Stimulated activated CD8-positive, alpha-beta memory T cell treated with anti-CD3 and anti-CD28 coated beads, Interleukin-7, amount 100 ng/mL, for 1 hour (primary cell): ENCODE data around the gene EGLN3.
"Not testable (repeated sequence)": the region's sequence is repeated elsewhere in the genome, so short reads cannot be mapped to it uniquely, and the experiment has no call there.

Experiments
- DNase-seq, 2 donors: peaks; one replicate each; pipeline ENCODE4 v3.0.0-alpha.2; 2020; ENCODE audit warnings: low read depth in 2 of 2

EGLN3 gene

GRCh38 chr14:33950320-33951182, at the start of gene EGLN3:
Gene EGLN3, minus strand, starts transcription at chr14:33951074. Its CDS starts 322 bp downstream, at chr14:33950752.
- DNase-seq, result no peak

DNA sequence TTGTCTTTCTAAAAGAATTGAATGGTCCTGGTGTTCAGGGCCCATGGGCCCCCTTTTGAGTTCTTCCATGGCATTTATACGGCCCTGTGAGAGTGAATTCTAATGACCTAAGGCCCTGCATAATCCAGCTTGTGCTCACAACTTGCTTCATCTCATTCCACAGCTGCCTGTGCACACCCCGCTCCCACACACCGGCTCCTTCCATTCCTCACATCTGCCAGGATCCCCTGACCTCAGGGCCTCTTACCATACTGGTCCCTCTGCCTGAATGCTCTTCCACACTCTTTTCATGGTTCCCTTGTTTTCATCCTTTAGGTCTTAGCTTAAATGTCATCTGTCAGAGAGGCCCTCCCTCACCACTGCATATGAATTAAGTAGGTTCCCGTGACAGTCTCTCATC, 49.5 kb upstream of the EGLN3 start:
- no peak for DNase-seq

DNA sequence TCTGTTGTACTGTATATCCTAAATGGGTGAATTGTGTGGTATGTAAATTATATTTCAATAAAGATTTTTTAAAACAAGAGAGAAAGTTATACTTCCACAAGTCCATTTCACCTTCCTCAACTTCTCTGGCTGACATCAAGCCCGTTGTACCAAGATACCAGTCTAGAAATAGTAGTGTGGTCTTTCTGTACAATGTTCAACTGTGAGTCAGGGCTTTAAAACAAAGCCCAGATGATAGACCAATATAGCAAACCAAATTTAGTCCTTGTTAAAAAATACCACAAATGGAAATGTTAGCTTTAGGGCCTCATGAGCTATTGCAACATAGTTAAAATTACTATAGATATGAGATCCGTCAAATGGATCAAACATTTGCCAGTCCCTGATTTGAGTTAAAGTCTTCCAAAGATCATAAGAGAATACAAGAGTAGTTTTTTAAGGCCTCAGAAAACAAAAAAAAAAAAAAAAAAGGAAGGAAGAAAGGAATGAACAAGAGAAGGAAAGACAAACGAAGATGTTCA, 49.0 kb upstream of the EGLN3 start:
- no peak for DNase-seq

GRCh38 chr14:33997611-33998010, 46.7 kb upstream of the EGLN3 start:
- DNase-seq, result no peak

DNA sequence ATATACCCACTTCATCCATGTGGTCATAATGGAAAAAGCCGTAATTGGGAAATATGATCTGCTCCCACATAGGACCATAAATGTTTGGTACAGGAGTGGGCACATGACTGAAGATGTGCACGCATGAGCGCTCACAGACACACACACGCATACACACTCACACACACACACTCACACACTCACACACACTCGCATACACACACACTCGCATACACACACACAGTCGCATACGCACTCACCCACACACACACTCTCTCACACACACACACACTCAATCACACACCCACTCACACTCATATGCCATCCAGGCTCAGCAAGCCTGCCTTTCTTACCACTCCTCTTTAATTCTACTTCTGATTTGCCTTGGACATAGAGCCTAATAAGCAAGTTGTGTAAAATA, 45.6 kb upstream of the EGLN3 start:
- no peak for DNase-seq

DNA sequence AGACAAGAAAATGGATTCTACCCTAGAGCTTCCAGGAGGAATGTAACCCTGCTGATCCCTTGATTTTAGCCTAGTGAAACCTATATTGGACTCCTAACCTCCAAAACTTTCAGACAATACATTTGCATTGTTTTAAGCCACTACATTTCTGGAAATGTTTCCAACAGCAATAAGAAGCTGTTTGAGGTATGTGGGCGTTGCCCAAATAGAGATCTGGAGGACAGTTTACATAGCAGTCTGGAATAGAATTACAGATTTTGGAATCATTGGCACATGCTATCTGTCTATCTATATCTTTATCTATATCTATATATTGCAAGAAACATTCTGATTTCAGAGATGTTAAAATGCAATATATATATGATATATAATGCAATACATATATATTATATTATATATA, 42.4 kb upstream of the EGLN3 start:
- DNase-seq, result no peak

GRCh38 chr14:33992274-33993007, 41.6 kb upstream of the EGLN3 start:
- DNase-seq, result no peak

GRCh38 chr14:33990790-33991189, 39.9 kb upstream of the EGLN3 start:
- DNase-seq, result no peak

- DNase-seq, result no peak
These were observed 36.7 kb upstream of the EGLN3 start for GRCh38 chr14:33987565-33988080.

DNA sequence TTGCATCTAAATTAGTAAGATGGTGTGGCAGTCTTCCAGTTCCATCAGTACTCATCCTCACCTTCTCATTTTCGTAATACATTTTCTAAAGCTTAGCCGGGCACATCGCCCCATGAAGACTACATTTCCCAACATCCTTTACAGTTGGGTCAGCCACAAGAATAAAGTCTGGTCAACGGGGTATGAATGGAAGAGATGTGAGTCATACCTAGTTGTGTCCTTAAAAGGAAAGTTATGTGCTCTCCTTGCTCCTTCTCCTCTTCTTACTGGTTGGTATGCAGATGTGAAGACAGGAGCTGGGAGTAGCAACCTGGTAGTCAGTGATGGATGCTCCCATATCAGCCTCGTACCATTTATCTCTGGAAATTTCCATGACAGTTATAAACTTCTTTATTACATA, 35.9 kb upstream of the EGLN3 start:
- DNase-seq, result no peak

- no peak for DNase-seq
These were observed 34.4 kb upstream of the EGLN3 start for GRCh38 chr14:33985242-33985641.

GRCh38 chr14:33979613-33980276, 28.9 kb upstream of the EGLN3 start:
- no peak for DNase-seq

GRCh38 chr14:33978892-33979612, 28.2 kb upstream of the EGLN3 start:
- DNase-seq, result no peak

DNA sequence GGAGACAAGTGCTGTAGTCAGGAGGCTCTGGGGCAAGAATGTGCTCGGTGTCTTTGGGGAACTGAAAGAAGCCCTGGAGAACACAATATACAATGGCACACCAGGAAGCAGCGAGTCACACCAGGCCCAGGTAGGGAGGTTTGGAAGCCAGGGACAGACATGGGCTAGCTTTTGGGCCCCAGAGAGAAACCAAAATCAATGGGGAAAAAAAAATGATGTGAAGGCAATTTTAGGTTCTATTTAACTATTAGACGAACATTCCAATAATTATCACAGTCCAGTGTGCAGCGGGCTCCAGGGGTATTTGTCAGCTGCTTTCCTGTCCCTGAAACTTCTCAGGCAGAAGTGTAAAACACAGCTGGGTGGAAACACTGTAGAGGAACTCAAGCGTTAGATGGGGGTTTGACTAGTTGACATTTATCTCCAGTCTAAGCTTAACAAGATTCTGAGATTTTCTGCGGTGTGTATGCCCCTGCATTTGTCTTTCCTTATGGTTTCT, 21.8 kb upstream of the EGLN3 start:
- no peak for DNase-seq

DNA sequence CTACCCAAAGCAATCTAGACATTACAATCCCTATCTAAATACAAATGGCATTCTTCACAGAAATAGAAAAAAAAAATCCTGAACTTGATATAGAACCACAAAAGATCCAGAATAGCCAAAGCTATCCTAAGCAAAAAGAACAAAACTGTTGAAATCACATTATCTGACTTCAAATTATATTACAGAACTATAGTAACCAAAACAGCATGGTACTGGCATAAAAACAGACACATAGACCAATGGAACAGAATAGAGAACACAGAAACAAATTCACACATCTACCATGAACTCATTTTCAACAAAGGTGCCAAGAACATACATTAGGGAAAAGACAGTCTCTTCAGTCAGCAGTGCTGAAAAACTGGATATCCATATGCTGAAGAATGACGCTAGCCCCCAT, 19.0 kb upstream of the EGLN3 start:
- DNase-seq, result not testable (repeated sequence)

DNA sequence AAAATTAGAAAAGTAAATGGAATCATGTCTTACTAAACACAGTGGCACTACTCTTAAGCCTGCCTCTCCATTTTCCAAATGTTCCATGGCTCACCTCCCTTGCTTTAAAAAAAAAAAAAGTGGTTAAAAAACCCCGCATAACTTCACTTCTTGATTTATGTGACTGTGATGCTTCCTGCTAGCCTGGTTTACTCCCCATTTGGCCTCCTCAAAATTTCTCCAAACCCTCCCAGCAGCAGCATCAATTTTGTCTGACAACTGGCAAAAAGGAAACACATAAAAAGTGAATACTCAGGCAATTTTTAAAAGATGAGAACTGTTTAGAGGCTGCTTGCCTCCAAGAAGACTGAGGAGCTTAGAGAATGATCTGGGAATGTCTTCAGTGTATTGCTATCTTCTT, 17.8 kb upstream of the EGLN3 start:
- DNase-seq, result no peak

GRCh38 chr14:33967138-33967537, 16.3 kb upstream of the EGLN3 start:
- no peak for DNase-seq

DNA sequence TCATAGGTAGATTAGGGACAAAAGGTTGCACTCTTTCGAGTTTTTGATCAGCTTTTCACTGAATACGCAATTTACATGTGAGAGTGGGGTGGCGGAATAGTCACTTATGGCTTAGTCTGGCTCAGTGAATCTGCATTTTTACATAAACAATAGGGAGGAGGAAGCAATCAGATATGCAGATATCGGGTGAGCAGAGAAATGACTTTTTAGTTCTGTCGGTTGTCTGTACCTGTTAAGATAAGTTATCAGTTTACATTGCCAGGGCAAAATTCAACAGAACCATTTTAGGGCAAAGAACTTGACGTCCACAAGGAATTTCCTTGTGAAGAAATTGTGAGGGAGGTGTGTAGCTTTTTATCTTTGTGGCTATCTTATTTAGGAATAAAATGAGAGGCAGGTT, 15.4 kb upstream of the EGLN3 start:
- DNase-seq, result no peak

DNA sequence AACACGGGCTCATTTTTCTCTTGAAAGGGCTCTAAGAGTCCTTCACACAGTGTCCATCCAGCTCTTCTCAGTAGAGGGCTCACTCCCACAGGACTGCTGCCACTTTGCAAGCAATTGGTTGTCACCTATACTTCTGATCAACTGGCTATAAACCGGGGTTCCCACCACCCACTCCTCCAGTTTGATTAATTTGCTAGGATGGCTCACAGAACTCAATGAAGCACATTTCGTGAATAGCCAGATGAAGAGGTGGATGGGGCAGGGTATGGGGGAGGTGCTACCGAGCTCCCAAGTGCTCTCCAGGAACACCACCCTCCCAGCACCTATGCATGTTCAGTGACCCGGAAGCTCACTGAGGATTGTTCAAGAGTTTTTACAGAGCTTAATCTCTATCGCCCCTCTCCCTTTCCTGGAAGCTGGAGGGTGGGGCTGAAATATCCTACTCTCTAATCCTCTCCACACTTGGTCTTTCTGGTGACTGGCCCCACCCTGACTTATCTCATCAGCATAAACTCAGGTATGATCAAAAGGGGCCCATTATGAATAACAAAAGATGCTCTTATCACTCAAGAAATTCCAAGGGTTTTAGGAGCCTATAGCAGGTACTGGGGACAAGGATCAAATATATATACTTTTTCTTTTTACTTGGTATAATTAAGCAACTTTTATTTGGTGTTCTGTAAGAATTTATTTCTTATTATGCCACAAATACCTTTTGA, 13.9 kb upstream of the EGLN3 start:
- no peak for DNase-seq

GRCh38 chr14:33963892-33964291, 13.0 kb upstream of the EGLN3 start:
- DNase-seq, result no peak

GRCh38 chr14:33962466-33962865, 11.6 kb upstream of the EGLN3 start:
- not testable (repeated sequence) for DNase-seq
